HL-60 (cell line): ENCODE measurements around the gene PARVB.

Source experiments
- DNase-seq, 2 experiments: peaks; one replicate each; pipeline ENCODE4 v3.0.0-alpha.2; 2010 to 2020; ENCODE audit warnings: low read depth in 1 of 2, low spot score in 1 of 2
- H3K27ac ChIP-seq: fragments of 250-450 bp; sonication (Bioruptor Pico); replicated peaks from 2 replicates; pipeline ENCODE4 v1.5.1; 2020; ENCODE audit warnings: mild to moderate bottlenecking, moderate library complexity
- H3K27me3 ChIP-seq: fragments of 250-450 bp; sonication (Bioruptor Pico); 2 replicates; pipeline ENCODE4 v1.5.1; 2021; ENCODE audit warnings: mild to moderate bottlenecking, moderate library complexity; ENCODE audit not compliant: insufficient read depth, poor library complexity, severe bottlenecking
- H3K4me3 ChIP-seq: replicated peaks from 2 replicates; pipeline ENCODE4 v1.5.1; 2011; ENCODE audit warnings: mild to moderate bottlenecking, control low read depth, low read length; ENCODE audit not compliant: insufficient read depth
- GABPA ChIP-seq: IDR thresholded peaks from 2 replicates; pipeline ENCODE4 v1.6.1; 2012; ENCODE audit warnings: low read depth
- POLR2AphosphoS5 ChIP-seq: IDR thresholded peaks from 2 replicates; pipeline ENCODE4 v1.6.1; 2012; ENCODE audit warnings: low read depth
- SPI1 ChIP-seq: IDR thresholded peaks from 2 replicates; pipeline ENCODE4 v1.6.1; 2012; ENCODE audit warnings: low read depth, mild to moderate bottlenecking, borderline replicate concordance
- TF ChIP-seq, protein P1 (sequence below): IDR thresholded peaks from one replicate; pipeline ENCODE4 v1.5.1; 2011; ENCODE audit warnings: low read length, control low read depth, inconsistent platforms; ENCODE audit not compliant: insufficient read depth
- TF ChIP-seq, protein P2 (sequence below): IDR thresholded peaks from 2 replicates; pipeline ENCODE4 v1.6.1; 2012; ENCODE audit warnings: low read depth; ENCODE audit not compliant: insufficient replicate concordance

Gene PARVB

DNA sequence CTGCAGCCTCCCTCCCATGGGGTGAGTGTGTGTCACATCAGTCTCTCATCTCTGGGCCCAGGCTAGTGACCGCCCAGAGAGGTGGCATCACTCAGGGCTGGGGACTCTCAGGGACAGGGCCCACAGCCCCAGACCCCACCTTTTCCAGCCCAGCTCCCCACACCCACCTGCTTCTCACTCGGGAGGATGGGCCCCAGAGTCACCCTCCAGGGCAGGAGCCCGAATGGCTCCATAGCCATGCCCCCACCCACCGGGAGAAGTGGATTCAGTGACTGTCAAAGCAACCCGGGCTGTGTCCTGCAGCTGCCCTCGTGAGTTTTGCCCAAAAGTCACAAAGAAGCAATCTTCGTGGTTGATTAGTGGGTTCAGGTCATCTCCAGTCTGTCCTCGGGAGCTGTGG lies 182.6 kb downstream of the PARVB start:
- TF ChIP-seq POLR2AphosphoS5 (peak; percentile 18; the same call in 1 of the 2 replicates), GABPA (no peak)
- TF ChIP-seq, protein P1, sequence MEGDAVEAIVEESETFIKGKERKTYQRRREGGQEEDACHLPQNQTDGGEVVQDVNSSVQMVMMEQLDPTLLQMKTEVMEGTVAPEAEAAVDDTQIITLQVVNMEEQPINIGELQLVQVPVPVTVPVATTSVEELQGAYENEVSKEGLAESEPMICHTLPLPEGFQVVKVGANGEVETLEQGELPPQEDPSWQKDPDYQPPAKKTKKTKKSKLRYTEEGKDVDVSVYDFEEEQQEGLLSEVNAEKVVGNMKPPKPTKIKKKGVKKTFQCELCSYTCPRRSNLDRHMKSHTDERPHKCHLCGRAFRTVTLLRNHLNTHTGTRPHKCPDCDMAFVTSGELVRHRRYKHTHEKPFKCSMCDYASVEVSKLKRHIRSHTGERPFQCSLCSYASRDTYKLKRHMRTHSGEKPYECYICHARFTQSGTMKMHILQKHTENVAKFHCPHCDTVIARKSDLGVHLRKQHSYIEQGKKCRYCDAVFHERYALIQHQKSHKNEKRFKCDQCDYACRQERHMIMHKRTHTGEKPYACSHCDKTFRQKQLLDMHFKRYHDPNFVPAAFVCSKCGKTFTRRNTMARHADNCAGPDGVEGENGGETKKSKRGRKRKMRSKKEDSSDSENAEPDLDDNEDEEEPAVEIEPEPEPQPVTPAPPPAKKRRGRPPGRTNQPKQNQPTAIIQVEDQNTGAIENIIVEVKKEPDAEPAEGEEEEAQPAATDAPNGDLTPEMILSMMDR, result no peak
- H3K27ac ChIP-seq, result no peak overlapping the region
- no peaks in the 10 kb centered on the region for H3K27me3 ChIP-seq
- H3K4me3 ChIP-seq, result no peak overlapping the region
- no peak for DNase-seq

DNA sequence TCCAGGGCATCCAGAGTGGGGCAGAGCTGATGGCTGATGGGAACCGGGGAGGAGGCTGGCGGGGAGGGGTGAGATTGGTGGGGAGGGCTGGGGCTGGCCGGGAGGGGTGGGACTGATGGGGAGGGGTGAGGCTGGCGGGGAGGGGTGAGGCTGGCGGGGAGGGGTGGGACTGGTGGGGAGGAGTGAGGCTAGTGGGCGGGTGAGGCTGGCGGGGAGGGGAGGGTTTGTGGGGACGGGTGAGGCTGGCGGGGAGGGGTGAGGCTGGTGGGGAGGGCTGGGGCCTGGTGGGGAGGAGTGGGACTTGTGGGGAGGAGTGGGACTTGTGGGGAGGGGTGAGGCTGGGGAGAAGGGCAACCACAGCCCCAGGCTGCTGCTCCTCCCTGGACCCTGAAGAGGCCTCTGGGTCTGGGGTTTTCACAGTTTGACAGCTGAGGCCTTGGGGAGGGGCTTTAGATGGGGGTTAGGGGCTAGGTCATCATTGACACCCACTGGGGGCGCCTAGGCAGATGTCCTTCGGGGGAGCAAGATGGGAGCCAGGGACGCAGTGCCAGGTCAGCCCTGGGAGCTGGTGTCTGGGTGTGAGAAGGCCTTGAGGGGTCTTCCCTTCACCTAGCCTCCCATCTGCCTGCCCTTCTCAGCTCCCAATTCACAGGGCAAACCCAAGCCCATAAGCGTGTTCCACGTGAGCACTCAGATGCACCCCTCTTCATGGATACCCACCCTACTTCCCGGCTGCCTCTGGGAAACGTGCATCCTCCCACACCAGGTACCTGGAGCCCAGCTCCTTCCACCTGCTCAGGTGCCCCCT lies 183.3 kb downstream of the PARVB start:
- no peak overlapping the region for H3K27ac ChIP-seq
- DNase-seq, result no peak
- no peaks in the 10 kb centered on the region for H3K27me3 ChIP-seq
- H3K4me3 ChIP-seq, result no peak overlapping the region
- 0 out of 2 replicates have a peak, but pooled peaks have one; percentile 25 for TF ChIP-seq POLR2AphosphoS5
- TF ChIP-seq GABPA, result no peak

- TF ChIP-seq GABPA, result no peak
- TF ChIP-seq, protein P1, result no peak
- no peak for TF ChIP-seq POLR2AphosphoS5
- TF ChIP-seq, protein P2, sequence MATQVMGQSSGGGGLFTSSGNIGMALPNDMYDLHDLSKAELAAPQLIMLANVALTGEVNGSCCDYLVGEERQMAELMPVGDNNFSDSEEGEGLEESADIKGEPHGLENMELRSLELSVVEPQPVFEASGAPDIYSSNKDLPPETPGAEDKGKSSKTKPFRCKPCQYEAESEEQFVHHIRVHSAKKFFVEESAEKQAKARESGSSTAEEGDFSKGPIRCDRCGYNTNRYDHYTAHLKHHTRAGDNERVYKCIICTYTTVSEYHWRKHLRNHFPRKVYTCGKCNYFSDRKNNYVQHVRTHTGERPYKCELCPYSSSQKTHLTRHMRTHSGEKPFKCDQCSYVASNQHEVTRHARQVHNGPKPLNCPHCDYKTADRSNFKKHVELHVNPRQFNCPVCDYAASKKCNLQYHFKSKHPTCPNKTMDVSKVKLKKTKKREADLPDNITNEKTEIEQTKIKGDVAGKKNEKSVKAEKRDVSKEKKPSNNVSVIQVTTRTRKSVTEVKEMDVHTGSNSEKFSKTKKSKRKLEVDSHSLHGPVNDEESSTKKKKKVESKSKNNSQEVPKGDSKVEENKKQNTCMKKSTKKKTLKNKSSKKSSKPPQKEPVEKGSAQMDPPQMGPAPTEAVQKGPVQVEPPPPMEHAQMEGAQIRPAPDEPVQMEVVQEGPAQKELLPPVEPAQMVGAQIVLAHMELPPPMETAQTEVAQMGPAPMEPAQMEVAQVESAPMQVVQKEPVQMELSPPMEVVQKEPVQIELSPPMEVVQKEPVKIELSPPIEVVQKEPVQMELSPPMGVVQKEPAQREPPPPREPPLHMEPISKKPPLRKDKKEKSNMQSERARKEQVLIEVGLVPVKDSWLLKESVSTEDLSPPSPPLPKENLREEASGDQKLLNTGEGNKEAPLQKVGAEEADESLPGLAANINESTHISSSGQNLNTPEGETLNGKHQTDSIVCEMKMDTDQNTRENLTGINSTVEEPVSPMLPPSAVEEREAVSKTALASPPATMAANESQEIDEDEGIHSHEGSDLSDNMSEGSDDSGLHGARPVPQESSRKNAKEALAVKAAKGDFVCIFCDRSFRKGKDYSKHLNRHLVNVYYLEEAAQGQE, result no peak
- no peak for TF ChIP-seq SPI1
- no peak overlapping the region for H3K27ac ChIP-seq
- no peaks in the 10 kb centered on the region for H3K27me3 ChIP-seq
- H3K4me3 ChIP-seq, result no peak overlapping the region
- DNase-seq, result no peak
Measured at GRCh38 chr22:44207981-44208317, 183.8 kb downstream of the PARVB start.

GRCh38 chr22:44209343-44209742 lies 185.2 kb downstream of the PARVB start:
- Histone ChIP-seq H3K27ac (no peak overlapping the region), H3K4me3 (no peak overlapping the region), H3K27me3 (no peaks in the 10 kb centered on the region)
- no peak for DNase-seq
- TF ChIP-seq, protein P1, result no peak
- TF ChIP-seq GABPA (no peak), SPI1 (no peak), POLR2AphosphoS5 (no peak)
- TF ChIP-seq, protein P2, result no peak
